Measurements from ENCODE around the gene BST1. TPM values are rescaled to one million over a fixed set of nuclear protein-coding genes. Genes with fewer than 3 reads are reported as not detected.
A peak's percentile ranks its signal among the peaks of the same experiment; 100 is the strongest.

The BST1 gene
- total RNA-seq, 1 donor = 31.8 TPM

DNA sequence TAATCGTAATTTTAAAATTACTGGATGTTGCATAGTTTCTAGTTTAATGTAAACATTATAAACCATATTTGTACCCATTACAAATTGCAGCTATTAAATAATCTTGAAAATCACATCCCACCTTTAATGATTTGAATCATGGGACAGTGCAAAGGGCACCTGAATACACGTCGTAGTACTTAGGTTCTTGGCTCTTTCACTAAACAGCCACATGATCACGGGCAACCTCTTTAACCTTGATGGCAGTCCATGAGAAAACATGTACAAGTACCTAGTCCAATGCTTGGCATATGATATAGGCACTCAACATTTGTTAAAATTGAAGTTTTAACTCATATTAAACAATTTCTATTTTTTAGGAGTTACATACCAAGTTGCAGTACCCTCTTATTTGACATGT, 35.9 kb upstream of the BST1 start:
- Histone ChIP-seq H4K20me1 (ENCODE audit: insufficient read depth, low read length) (no peaks in the 10 kb centered on the region), H3K4me1 (ENCODE audit: insufficient read depth, low read length) (no peaks in the 10 kb centered on the region), H3K4me2 (ENCODE audit: insufficient read depth, low read length) (no peak overlapping the region), H3K79me2 (ENCODE audit: insufficient read depth, low read length) (peaks cover 27% of the 10 kb centered on the region), H2AFZ (ENCODE audit: low read length) (no peak overlapping the region), H3K9me3 (ENCODE audit: low read depth, low read length) (no peaks in the 10 kb centered on the region), H3K4me3 (ENCODE audit: insufficient read depth, low read length) (no peak overlapping the region), H3K27ac (ENCODE audit: low read depth, low read length) (no peak overlapping the region), H3K27me3 (ENCODE audit: insufficient read depth, low read length) (no peaks in the 10 kb centered on the region), H3K36me3 (ENCODE audit: insufficient read depth, low read length) (peaks cover 10% of the 10 kb centered on the region)
- TF ChIP-seq, protein P1, sequence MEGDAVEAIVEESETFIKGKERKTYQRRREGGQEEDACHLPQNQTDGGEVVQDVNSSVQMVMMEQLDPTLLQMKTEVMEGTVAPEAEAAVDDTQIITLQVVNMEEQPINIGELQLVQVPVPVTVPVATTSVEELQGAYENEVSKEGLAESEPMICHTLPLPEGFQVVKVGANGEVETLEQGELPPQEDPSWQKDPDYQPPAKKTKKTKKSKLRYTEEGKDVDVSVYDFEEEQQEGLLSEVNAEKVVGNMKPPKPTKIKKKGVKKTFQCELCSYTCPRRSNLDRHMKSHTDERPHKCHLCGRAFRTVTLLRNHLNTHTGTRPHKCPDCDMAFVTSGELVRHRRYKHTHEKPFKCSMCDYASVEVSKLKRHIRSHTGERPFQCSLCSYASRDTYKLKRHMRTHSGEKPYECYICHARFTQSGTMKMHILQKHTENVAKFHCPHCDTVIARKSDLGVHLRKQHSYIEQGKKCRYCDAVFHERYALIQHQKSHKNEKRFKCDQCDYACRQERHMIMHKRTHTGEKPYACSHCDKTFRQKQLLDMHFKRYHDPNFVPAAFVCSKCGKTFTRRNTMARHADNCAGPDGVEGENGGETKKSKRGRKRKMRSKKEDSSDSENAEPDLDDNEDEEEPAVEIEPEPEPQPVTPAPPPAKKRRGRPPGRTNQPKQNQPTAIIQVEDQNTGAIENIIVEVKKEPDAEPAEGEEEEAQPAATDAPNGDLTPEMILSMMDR (IDR thresholded peaks at IDR 0.05; ENCODE audit: extremely low read depth, low read depth, low read length) = no peak
- no peak for DNase-seq (ENCODE audit: insufficient read length, low spot score, missing footprints)

DNA sequence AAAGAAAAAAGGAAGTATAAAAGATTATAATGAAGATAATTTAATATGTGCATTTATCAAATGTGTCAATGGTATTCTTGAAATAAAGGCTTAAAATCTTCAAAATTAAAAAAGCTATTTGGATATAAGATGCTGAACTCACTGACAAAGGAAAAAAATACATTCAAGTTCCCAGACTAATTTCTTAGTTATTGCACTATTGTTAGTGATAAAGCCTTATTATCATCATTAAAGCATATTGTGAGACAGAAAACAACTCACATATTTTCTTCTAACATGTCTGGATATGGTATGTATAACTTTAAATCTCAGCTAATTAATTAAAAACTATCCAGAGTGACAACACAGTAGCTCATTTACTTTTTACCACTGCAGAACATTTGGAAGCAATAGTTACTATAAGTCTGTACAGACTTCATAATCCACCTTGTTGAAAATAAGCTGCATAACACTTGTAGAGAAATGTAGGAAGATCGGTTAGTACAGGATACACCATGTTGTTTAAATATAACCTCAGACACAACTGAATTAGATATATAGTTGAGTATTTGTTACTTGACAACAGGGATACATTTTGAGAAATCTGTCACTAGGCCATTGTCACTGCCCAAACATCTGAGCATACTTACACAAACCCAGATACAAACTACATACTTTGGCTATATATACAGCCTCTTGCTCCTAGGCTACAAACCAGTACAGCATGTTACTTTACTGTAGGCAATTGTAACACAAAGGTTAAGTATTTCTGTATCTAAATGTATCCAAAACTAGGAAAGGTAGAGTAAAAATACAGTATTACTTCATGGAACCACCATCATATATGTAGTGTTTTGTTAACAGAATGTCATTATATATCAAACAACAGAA, 34.1 kb upstream of the BST1 start:
- peak overlapping the region; percentile 48 for H2AFZ ChIP-seq (ENCODE audit: low read length)
- TF ChIP-seq, protein P1 (IDR thresholded peaks at IDR 0.05; ENCODE audit: extremely low read depth, low read depth, low read length) = no peak

DNA sequence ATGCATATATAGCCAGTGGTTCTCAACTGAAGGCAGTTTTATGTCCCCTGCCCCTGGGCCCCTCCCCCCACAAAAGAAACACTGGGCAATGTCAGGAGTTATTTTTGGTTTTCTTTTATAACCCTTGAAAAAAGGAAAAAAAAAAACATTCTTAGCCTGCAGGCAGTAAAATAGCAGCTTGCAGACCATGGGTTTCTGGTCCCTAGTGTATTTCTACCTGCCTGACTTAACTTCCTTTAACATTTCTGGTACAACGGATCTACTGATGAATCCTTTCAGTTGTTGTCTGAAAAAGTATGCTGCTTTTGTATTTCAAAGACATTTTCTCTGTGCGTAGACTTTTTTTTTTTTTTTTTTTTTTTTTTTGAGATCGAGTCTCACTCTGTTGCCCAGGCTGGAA, 32.3 kb upstream of the BST1 start:
- no peaks in the 10 kb centered on the region for H4K20me1 ChIP-seq (ENCODE audit: insufficient read depth, low read length)
- H3K27ac ChIP-seq (ENCODE audit: low read depth, low read length) = no peak overlapping the region
- peaks cover 60% of the 10 kb centered on the region for H3K79me2 ChIP-seq (ENCODE audit: insufficient read depth, low read length)
- no peak overlapping the region for H2AFZ ChIP-seq (ENCODE audit: low read length)
- peaks cover 10% of the 10 kb centered on the region for H3K36me3 ChIP-seq (ENCODE audit: insufficient read depth, low read length)
- H3K4me2 ChIP-seq (ENCODE audit: insufficient read depth, low read length) = no peak overlapping the region
- no peaks in the 10 kb centered on the region for H3K9me3 ChIP-seq (ENCODE audit: low read depth, low read length)
- TF ChIP-seq, protein P1 (IDR thresholded peaks at IDR 0.05; ENCODE audit: extremely low read depth, low read depth, low read length) = no peak
- no peaks in the 10 kb centered on the region for H3K27me3 ChIP-seq (ENCODE audit: insufficient read depth, low read length)
- DNase-seq (ENCODE audit: insufficient read length, low spot score, missing footprints) = no peak
- H3K4me3 ChIP-seq (ENCODE audit: insufficient read depth, low read length) = no peak overlapping the region
- H3K4me1 ChIP-seq (ENCODE audit: insufficient read depth, low read length) = no peaks in the 10 kb centered on the region

More for the DNA sequence above, 34.1 kb upstream of the BST1 start:
- H3K27me3 ChIP-seq (ENCODE audit: insufficient read depth, low read length) = no peaks in the 10 kb centered on the region
- no peaks in the 10 kb centered on the region for H3K4me1 ChIP-seq (ENCODE audit: insufficient read depth, low read length)
- no peak overlapping the region for H3K4me3 ChIP-seq (ENCODE audit: insufficient read depth, low read length)
- no peak for DNase-seq (ENCODE audit: insufficient read length, low spot score, missing footprints)
- no peaks in the 10 kb centered on the region for H4K20me1 ChIP-seq (ENCODE audit: insufficient read depth, low read length)
- H3K79me2 ChIP-seq (ENCODE audit: insufficient read depth, low read length) = peaks cover 43% of the 10 kb centered on the region
- H3K36me3 ChIP-seq (ENCODE audit: insufficient read depth, low read length) = peaks cover 10% of the 10 kb centered on the region
- H3K9me3 ChIP-seq (ENCODE audit: low read depth, low read length) = no peaks in the 10 kb centered on the region
- no peak overlapping the region for H3K27ac ChIP-seq (ENCODE audit: low read depth, low read length)
- no peak overlapping the region for H3K4me2 ChIP-seq (ENCODE audit: insufficient read depth, low read length)

DNA sequence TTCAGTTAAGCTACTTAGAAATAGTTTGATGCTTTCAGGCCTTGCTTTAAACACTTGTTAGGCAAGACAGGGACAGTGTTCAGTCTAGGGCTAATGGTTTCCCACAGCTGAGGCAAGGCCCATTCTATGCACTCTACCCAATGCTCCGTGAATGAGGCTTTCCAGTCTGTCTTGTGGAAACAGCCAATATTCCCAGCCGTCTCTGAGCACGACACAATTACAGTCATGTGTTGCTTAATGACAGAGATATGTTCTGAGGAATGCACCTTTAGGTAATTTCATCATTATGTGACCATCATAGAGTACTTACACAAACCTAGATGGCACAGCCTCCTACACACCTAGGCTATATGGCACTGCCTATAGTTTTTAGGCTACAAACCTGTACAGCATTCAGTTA, 30.8 kb upstream of the BST1 start:
- Histone ChIP-seq H3K36me3 (ENCODE audit: insufficient read depth, low read length) (peaks cover 6% of the 10 kb centered on the region), H3K27ac (ENCODE audit: low read depth, low read length) (no peak overlapping the region), H3K79me2 (ENCODE audit: insufficient read depth, low read length) (peaks cover 73% of the 10 kb centered on the region), H3K4me2 (ENCODE audit: insufficient read depth, low read length) (no peak overlapping the region), H3K27me3 (ENCODE audit: insufficient read depth, low read length) (no peaks in the 10 kb centered on the region), H3K4me1 (ENCODE audit: insufficient read depth, low read length) (no peaks in the 10 kb centered on the region), H2AFZ (ENCODE audit: low read length) (peak overlapping the region; percentile 3), H4K20me1 (ENCODE audit: insufficient read depth, low read length) (no peaks in the 10 kb centered on the region), H3K9me3 (ENCODE audit: low read depth, low read length) (no peaks in the 10 kb centered on the region), H3K4me3 (ENCODE audit: insufficient read depth, low read length) (no peak overlapping the region)
- TF ChIP-seq, protein P1 (IDR thresholded peaks at IDR 0.05; ENCODE audit: extremely low read depth, low read depth, low read length) = no peak
- DNase-seq (ENCODE audit: insufficient read length, low spot score, missing footprints) = no peak

All from osteoblast (primary cell).